GM18868 (cell line): ENCODE measurements around the gene PRDM16.

Experiments used
- ATAC-seq: cut with Tn5 transposase; IDR thresholded peaks from one replicate; pipeline ENCODE4 v1.9.1; 2021; ENCODE audit warnings: mild to moderate bottlenecking, moderate library complexity; ENCODE audit not compliant: unreplicated experiment

PRDM16 gene

DNA sequence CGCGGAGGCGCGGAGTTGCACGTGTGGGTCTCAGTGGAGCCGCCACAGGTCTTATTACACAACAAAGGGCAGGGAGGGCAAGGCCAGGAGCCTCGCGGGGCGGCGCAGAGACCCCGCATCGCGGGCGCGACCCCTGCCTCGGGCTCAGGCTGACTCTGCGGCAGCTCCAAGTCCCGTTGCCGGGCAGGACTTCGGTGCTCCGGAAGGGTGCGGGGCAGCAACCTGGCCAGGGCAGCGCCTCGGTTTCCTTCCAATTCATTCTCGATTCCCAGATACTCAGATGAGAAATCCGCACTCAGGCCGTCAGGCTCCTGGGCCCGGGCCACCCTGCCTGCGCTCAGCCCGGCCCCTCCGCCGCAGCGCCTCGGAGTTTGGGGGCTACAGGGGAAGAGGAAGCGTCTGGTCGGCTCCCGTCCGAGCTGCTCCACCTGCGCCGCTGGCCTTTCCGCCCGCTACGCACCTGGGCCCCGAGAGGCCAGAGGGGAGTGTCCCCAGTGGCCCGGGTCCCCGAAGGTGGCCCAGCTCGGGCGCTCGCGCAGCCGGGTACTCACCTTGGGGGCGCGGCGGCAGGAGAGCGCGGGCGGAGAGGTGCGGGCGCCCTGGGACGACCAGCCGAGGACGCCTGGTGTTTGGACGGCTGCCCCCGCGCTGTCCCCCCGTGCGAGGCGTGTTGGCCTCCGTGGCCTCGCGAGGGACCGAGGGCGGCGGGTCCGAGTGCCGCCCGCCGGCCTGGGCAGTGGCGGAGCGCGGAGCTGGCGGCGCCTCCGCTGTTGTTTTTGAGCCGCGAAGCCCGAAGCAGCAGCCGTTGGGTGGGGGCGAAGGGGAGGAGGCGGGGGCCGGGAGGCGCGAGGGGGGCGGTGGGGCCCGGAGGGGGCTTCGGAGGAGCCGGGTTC is 1.1 kb upstream of the PRDM16 start:
- no peak for ATAC-seq

DNA sequence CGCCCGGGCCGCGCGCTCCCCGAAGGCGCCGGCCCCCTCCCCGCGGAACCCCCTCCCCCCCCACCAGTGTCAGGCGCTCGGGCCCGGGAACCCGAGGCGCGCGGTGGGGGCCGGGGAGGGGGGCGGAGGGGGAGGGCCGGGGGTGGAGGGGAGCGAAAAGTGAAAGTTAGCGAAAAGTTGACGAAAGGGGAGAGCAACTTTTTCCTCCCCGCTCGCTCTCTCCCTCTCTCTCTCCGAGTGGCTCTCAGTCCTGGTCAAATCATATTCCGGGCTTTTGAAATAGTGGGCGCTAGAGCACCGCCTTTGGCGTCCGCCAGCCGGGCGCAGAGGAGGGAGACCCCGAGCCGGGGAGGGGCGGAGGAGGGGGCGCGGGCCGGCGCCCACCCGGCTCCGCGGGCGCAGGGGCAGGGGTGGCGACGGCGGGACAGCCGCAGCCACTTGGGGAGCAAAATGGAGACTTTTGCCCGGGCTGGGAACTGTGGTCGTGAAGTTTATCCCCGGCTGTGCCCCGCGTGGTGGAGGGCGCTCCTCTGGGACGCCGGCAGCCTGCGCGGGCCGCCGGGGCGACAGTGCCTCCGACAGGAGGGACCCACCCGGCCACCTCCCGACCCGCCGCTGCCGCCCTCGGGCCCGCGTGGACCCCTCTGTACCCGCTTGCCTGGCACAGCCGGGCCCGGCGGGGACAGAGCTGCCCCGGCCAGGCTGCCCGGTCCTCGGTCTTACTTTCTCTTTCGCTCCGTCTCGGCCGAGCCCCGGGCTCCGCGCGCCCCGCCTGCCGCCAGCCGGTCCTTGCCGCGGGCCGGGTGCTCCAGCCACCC is 697 bp downstream of the PRDM16 start:
- ATAC-seq, result no peak

DNA sequence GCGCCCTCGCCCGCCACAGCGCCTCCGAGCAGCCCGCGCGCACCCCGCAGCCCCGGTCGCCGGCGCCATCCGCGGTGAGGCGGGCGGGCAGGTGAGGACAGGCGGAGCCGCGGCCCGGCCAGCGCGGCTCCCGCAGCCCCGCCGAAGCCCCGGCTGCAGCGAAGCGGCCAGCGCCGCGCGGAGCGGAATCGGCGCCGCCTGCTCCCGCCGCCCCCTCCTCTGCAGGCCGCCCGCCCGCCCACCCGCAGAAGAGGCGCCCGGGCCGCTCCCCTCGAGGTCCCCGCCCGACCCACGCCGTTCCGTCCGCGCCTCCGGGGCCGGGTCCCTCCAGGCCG is 1.3 kb downstream of the PRDM16 start:
- no peak for ATAC-seq

DNA sequence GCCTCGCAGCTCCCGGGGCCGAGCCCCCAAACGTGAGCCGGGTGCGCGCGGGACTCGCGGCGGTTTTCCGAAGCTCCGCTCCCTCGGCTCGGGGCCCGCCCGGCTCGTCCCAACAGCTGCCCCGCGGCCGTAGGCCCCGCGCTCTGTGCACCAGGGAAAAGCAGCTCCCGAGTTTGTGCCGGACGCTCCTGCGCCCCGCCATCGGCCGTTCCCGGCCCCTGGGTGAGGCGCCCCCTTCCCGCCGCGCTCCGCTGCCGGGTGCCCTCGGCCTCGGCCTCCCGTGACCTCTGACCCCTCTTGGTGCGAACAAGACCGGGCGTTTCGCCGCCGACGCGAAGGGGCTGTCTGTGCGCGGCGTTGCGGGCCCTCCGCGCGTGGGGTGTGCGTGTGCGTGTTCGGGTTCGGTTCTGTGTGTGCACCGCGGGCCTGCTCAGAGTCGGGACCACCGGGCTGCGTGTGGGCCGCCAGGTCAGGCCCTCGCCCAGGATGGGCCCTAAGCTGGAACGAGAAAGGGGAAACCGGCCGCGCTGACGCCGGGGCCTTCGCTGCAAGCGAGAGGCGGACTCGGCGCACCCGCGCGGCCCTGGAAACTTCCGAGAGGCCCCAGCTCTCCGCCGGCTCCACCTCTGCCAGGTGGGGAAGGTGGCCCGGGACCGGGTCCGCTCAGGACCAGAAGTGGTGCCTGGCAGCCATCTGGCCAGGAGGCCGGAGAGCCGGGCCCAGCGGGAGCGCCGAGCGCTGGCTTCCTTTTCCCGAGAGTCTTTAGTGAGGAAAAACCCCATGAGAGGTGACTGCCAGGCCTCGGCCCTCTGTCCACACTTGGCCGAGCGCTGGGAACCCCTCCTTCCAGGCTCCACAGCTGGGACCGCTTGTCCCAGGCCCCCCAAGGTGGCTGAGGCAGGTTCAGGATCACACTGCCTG is 1.9 kb downstream of the PRDM16 start:
- no peak for ATAC-seq

DNA sequence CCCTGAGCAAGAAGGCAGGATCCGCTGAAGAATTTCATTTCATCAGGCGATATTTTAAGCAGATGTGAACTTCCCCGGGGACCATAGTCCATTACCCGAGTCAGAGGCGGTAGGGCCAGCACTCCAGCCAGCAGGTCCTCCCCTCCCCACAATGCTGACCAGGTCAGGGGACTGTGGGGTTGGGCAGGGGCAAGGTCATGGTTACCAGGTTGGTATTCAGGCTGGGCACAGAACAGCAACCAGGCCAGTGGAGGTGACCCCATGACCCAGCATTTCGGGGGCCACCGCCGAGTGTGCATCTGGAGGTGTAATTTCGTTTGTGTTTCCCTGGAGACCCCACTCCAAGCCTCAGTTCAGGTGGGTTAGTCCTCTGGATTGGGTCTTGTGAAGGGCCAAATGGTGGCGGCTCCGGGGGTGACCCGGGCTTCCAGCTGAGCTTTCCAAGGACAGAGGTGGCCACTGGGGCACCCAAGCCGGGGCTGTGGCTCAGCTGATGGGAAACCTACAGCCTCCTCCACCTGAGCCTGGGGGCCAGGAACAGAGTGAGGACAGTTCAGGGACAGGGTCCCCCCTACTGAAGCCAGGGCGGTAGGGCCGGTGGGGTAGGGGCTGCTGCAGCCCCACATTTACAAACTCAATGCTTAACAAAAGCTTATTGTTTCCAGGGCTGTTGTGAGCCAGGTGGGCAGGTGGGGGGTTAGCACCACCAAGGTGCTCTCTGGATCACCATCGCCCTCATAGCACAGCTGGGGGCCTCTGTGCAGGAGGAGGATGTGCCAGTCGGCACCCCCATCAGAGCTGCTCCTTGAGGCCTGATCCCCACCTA is 2.8 kb downstream of the PRDM16 start:
- no peak for ATAC-seq

DNA sequence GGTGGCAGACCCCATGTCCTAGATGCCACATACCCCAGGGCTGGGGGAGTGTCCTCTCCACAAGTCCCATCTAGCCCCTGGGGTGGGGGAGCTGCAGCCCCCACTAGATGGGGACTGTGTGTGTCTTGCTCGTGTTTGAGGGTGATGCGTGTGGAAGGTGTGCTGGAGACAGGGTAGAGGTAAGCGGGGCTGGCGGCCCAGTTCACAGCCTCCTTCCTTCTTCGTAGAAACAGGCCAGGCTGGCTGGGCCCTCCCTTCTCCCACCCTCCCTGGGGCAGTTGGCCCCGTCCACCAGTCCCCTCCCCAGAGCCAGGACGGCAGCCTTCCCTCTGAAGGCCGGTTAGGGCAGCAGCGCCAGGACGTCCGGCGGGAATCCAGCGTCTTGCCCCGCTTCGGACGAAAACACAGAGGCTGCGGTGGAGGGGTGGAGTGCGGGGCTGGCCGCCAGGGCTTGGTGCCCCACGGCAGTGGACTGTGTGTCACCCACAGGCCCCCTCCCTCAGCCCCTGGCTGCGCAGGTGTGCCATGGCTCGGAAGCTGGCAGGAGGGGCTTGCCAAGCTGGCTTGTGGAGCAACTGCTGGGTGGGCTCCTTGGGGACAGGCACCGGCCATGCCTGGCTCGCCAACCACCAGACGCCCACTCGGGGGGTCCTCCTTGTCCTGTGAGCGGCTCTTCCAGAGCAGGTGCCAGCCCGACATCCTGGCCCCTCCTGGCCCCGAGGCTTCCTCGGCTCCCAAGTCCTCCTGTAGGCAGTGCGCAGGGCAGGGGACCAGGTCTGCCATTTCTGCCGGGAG is 3.6 kb downstream of the PRDM16 start:
- no peak for ATAC-seq

DNA sequence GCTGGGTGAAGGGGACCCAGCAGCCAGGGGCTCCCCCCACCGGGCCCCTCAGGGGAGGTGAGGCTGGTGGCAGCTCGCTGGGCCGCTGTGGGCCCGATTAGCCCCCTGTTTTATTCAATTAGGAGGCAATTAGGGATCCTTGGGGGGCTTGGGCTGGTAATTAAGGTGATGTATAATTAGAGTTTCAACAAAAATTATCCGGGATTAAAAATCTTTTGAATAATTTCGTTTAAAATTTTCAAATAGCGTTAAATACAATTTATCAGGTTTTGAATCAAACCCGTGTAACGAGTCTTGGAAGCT is 4.1 kb downstream of the PRDM16 start:
- no peak for ATAC-seq

DNA sequence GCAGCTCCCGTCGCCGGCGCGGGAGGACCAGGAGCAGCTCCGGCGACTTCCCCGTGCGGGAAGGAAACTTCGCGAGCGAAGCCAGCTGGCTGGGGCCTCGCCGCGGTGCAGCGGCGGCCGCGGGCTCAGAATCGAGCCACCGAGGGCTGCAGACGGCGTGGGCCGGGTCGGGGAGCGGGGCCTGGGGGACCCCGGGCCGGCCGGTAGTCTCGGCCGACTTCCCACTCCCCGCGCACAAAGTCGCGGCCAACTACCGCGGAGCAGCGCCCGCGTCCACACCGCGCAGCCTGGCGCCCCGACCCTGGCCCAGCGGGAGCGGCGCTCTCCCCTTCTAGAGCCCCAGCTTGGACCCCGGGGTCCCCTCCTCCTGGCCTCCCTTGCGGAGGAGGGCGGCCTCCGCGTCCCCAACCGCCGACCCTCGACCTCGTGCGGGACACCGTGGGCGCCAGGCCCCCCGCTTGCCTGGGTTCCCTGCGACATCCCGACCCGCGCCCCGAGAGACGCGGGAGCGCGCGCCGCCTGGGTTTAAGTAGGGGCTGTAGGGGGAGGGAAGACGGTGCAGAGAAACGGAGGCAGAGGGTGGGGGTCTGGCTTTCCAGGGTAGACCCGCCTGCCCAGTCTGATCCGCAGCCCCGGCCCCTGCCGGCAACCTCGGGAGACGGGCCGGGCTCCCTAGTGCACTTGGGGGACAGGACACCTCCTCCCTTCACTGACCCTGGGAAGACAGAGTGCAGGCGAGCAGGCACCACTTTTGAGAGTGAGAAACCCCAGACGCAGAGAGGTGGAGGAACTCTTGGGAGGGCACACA is 4.7 kb downstream of the PRDM16 start:
- no peak for ATAC-seq

DNA sequence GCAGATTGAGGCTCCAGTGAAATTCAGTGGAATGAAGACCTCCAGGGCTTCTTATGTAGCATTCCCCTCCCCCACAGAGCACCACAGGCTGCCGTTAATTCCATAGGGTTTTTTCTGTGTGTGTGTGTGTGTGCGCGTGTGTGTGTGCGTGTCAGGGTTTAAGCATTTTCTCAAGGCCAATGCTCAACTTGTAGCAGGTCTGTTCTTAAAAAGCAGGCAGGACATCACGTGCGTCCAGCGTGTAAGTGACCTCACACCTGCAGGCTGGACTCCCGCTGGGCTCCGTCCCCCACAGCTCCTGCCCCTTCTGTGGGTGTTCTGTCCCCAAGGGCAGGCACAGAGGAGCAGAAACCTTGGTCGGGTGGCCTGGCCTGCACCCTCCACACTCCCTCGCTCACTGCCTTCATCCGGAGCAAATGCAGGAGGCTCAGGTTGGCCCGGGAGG is 5.3 kb downstream of the PRDM16 start:
- ATAC-seq, result no peak

DNA sequence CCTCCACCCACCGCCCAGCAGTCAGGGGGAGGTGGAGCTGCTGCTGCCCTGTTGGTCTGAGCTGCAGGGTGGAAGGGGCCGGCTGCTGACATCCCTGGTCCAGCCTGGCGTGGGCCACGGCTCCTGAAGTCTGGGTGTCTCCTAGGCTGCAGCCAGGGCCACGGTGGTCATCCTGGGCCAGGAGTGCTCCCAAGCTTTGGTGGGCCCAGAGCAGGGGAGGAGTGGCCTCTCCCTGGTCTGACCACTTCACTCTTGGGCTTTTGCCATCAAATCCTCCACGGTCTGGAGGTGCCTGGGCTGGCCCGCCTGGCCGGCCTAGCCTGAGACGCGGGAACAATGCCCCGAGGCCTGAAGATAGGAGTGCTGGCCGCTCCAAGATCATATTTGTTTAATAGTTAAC is 5.8 kb downstream of the PRDM16 start:
- no peak for ATAC-seq

DNA sequence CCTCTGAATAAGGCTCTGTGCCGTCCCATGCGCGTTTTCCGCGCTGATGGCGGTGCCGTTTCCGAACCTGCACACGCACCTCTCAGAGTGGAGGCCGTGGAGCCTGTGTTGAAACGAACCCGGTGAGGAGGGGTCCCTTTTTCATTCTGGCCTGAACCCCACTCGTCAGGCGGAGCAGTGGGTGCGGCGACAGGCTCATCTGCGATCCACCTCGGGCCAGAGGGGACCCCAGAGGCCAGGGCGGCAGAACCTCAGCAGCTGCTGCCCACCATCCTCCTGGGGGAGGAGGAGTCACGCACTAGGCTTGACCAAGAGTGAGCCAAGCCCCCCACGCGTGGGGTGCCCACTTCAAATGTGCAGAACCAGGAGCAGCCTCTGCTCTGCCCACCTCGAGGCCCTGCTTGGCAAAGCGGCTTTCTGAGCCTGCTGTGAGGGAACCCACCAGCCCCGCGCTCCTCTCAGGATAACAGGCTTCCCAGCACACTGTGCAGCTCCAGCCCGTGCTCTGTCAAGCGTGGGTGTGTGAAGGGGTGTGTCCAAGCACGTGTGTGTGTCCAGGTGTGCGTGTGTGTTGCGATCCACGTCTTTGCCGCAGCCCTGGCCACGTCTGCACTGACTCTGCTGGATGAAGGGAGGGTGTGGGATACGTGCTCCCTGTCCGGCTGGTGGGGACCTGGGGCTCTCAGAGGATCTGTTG is 6.8 kb downstream of the PRDM16 start:
- ATAC-seq, result no peak

DNA sequence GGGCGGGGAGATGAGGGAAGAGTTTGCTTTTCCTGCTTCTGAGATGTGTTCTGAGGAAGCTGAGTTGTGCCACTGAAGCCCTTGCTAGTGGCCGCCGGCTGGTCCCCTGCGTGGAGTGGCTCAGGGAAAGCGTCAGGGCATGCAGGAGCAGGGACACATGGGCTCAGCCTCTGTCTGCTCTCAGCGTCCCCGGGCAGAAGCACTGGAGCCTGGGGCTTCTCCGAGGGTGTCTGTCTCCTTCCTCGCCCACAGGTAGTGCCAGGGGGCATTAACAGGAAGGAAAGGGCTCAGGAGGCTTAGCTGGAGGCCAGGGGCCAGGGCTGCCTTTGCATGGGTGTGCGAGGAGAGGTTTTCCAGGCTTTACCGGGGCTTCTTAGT is 7.3 kb downstream of the PRDM16 start:
- no peak for ATAC-seq

DNA sequence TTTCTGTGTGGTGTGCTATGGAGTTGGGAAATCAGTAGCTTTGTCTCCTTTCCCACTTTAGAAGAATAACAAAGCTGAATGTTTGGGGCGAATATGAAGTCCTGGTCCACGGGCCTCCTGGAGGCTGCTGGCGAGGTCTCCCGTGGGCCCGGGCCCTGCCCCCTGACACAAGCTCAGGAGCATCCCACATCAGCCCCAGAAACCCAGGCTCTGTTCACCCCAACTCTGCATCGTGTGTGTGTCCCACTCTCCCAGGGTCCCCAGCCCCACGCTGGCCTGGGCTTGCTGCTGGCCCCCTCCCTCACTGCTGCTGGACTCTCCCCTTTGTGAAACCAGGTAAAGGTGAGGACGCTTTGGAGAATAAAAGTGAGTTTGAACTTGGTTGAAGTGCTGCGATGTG is 8.1 kb downstream of the PRDM16 start:
- no peak for ATAC-seq

DNA sequence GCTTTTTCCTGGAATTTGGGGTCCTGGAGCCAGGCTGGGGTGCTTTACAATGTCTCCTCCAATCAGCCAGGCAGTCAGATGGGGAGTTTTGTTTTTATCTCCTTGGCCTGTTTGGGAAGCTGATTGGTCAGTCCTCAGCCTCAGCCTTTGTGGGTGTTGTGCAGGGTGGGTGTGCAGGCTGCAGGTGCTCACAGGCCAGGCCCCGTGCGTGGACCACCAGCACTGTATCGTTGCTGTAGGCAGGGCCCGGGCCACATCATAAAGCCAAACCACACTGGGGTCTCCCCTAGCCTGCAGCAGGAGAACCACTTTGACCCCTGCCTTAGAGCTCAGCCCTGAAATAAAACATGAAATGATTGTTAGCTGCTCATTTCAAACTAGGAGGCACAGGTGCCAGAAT is 8.6 kb downstream of the PRDM16 start:
- no peak for ATAC-seq

DNA sequence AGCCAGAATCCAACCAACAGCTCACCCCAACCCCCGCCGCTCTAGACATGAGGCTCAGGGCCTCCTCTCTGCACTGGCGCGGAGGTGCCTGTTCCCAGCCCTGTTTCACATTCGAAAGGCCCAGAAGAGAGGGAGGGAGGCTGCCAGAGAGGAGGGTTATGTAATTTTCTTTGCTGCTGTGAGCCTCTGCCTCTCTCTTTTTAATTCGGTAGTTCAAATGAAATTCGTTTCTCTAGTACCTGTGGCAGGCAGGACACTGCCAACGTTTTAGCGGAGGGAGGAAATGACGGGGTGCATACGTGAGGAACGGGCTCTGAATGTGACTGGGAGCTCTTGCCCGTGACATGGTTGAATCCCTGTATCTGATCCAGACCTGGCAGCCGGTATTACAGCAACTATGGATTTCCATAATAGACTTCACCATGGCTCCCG is 9.4 kb downstream of the PRDM16 start:
- no peak for ATAC-seq

DNA sequence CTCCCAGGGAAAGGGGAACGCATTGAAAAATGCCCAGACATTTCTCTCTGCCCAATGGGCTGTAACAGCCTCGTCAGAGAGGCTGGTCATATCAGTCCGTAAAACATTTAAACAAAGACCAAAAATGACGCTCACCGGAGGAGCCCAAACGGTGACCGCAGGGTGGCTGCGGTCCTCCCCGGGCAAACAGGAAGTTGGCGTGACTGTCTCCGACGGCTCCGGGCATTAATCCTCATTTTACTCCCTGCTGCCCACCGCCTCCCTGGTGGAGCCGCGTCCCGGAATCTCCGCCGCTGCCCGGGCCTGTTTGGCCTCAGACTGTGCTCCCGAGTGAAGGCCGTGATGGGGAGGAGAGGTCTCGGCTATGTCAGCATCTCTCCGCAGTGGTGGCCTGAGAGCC is 9.9 kb downstream of the PRDM16 start:
- ATAC-seq, result no peak

DNA sequence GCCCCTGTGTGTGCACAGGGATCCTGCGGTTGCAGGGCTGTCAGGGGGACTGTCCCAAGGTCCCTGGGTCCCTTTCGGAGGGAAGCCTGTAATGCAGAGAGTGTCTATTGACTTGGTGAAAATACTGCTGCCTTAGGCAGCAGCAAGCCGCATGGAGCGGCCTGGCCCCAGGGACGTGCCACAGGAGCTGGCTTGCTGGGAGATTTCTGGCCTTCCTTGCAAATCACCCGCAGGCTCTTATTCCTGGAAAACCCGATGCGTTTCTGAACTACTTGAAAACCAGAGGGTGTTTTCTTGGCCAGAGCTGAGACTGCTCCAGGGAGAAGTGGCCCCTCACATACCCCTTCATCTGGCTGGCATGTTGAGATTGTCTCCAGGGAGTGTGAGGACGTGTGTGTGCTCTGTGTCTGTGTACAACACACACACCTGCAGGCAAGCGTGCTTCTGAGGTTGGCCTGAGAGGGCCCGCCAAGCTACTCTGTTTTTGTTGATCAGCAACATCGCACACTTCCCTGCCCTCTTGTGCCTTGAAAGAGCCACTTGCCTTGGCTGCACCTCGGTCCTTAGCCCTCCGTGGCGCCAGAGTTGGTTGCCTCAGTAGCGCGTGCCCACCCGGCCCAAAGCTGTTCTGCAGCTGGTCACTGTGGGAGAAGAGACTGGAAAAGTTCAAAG is 10.5 kb downstream of the PRDM16 start:
- no peak for ATAC-seq
